GM06990 (cell line): ENCODE results near the gene CDC42SE2.

Experiments
- DNase-seq: peaks from one replicate; pipeline ENCODE4 v3.0.0-alpha.2; 2011; ENCODE audit not compliant: insufficient read length; ENCODE audit errors: extremely low read depth
- H3K27me3 ChIP-seq: replicated peaks from 2 replicates; pipeline ENCODE4 v1.6.0; 2011; ENCODE audit warnings: low read length; ENCODE audit not compliant: control insufficient read depth, insufficient read depth
- H3K36me3 ChIP-seq: 2 replicates; pipeline ENCODE4 v1.5.1; 2011; ENCODE audit warnings: low read length; ENCODE audit not compliant: control insufficient read depth, insufficient read depth
- H3K4me3 ChIP-seq: replicated peaks from 2 replicates; pipeline ENCODE4 v1.5.1; 2011; ENCODE audit warnings: low read depth, mild to moderate bottlenecking, control low read depth, low read length
- TF ChIP-seq, protein P1 (sequence below): IDR thresholded peaks from 2 replicates; pipeline ENCODE4 v1.5.1; 2011; ENCODE audit warnings: low read length, control low read depth, mild to moderate bottlenecking, inconsistent platforms; ENCODE audit not compliant: insufficient read depth, poor library complexity, severe bottlenecking

CDC42SE2 gene

GRCh38 chr5:131357739-131358561 lies 94.1 kb downstream of the CDC42SE2 start:
- no peak overlapping the region for H3K4me3 ChIP-seq
- DNase-seq: no peak
- H3K27me3 ChIP-seq: no peaks in the 10 kb centered on the region
- TF ChIP-seq, protein P1, sequence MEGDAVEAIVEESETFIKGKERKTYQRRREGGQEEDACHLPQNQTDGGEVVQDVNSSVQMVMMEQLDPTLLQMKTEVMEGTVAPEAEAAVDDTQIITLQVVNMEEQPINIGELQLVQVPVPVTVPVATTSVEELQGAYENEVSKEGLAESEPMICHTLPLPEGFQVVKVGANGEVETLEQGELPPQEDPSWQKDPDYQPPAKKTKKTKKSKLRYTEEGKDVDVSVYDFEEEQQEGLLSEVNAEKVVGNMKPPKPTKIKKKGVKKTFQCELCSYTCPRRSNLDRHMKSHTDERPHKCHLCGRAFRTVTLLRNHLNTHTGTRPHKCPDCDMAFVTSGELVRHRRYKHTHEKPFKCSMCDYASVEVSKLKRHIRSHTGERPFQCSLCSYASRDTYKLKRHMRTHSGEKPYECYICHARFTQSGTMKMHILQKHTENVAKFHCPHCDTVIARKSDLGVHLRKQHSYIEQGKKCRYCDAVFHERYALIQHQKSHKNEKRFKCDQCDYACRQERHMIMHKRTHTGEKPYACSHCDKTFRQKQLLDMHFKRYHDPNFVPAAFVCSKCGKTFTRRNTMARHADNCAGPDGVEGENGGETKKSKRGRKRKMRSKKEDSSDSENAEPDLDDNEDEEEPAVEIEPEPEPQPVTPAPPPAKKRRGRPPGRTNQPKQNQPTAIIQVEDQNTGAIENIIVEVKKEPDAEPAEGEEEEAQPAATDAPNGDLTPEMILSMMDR: no peak
- H3K36me3 ChIP-seq: peaks cover 10% of the 10 kb centered on the region

GRCh38 chr5:131361677-131362315 lies 97.9 kb downstream of the CDC42SE2 start:
- no peak for DNase-seq
- H3K36me3 ChIP-seq: peaks cover 8% of the 10 kb centered on the region
- no peak overlapping the region for H3K4me3 ChIP-seq
- no peaks in the 10 kb centered on the region for H3K27me3 ChIP-seq
- TF ChIP-seq, protein P1: no peak

DNA sequence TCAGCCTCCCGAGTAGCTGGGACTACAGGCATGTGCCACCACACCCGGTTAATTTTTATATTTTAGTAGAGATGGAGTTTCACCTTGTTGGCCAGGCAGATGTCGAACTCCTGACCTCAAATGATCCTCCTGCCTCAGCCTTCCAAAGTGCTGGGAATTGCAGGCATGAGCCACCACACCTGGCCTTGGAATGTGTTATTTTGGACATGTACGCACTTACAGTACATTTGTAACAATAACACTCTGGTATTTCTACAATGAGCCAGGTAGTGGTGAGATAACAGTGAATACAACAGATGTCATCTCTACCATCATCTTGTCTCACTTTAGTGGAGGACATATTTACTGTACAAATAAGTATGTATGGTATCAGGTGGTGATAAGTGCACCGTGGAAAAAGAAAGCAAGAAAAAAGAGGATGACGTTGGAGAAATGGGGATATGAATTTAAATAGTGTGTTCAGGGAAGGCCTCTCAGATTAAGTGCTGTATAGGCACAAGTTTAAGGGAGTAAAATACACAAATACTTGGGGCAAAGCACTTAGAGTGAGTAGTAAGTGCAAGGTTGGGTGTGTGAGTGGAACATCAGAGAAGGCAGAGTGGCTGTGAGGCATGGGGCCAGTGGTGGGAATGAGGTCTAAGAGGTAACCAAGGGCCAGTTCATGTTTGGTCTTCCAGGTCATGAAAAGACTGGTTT lies 100.1 kb downstream of the CDC42SE2 start:
- TF ChIP-seq, protein P1: no peak
- Histone ChIP-seq H3K27me3 (no peaks in the 10 kb centered on the region), H3K4me3 (no peak overlapping the region), H3K36me3 (peaks cover 8% of the 10 kb centered on the region)
- no peak for DNase-seq

- TF ChIP-seq, protein P1: no peak
- Histone ChIP-seq H3K27me3 (no peaks in the 10 kb centered on the region), H3K4me3 (no peak overlapping the region), H3K36me3 (peaks cover 8% of the 10 kb centered on the region)
- no peak for DNase-seq
These were observed 100.7 kb downstream of the CDC42SE2 start for GRCh38 chr5:131364507-131365050.

DNA sequence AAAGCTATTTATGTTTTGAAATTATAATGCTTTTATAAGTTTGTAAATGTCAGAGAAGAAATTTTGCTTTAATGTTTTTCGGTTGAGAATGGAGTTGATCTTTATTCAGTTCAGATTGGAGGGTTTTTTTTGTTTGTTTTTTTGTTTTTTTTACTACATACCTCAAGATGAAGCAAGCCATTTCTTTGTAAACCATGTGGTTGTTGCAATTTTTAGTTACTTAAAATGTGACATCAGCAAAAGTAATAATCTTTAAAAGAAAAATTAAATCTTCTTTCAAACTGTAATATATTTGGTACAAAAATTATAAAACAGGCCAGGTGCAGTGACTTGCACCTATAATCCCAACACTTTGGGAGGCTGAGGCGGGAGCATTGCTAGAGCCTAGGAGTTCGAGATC lies 102.6 kb downstream of the CDC42SE2 start:
- no peaks in the 10 kb centered on the region for H3K27me3 ChIP-seq

More for the DNA sequence above, 102.6 kb downstream of the CDC42SE2 start:
- Histone ChIP-seq H3K4me3 (no peak overlapping the region), H3K36me3 (peaks cover 5% of the 10 kb centered on the region)
- TF ChIP-seq, protein P1: no peak
- no peak for DNase-seq
